H1 (cell line): ENCODE measurements around the gene RAB3C. TPM values are rescaled to one million over a fixed set of nuclear protein-coding genes. Genes with fewer than 3 reads are reported as not detected.

Experiments used
- CTCF ChIA-PET: fragments of 300-600 bp; sonication (Branson Sonifier 250); formaldehyde crosslinking; loops from one replicate; lab custom pipeline; 2021; ENCODE audit not compliant: partially characterized antibody; lab: Charles Lee
- POLR2A ChIA-PET: fragments of 300-600 bp; sonication (Branson Sonifier 250); formaldehyde crosslinking; loops from one replicate; lab custom pipeline; 2021; ENCODE audit warnings: inconsistent platforms; ENCODE audit not compliant: partially characterized antibody; lab: Charles Lee
- DNase-seq, 2 experiments: peaks; one replicate each; pipeline versions ENCODE4 v3.0.0 to v3.0.0-alpha.2; 2010 to 2022; ENCODE audit warnings: low spot score in 2 of 2, low read depth in 1 of 2, mixed read lengths in 1 of 2
- FAIRE-seq: peaks from 2 replicates; lab custom pipeline; 2011; peaks lifted over from hg19 to GRCh38; lab: Jason Lieb, UNC
- H2AFZ ChIP-seq: 2 replicates; pipeline ENCODE4 v1.8.1; 2012; ENCODE audit warnings: low read length, inconsistent platforms
- H2AK5ac ChIP-seq: 2 replicates; pipeline ENCODE4 v1.6.1; 2013; ENCODE audit warnings: low read depth, low read length
- H2BK120ac ChIP-seq: replicated peaks from 2 replicates; pipeline ENCODE3; 2013; ENCODE audit warnings: low read depth, low read length, inconsistent platforms
- H2BK12ac ChIP-seq: 2 replicates; pipeline ENCODE4 v1.6.1; 2013; ENCODE audit warnings: low read depth, low read length
- H2BK15ac ChIP-seq: 2 replicates; pipeline ENCODE4 v1.6.1; 2013; ENCODE audit warnings: low read length
- H2BK20ac ChIP-seq: 2 replicates; pipeline ENCODE4 v1.6.1; 2013; ENCODE audit warnings: low read length
- H2BK5ac ChIP-seq: 2 replicates; pipeline ENCODE4 v1.6.1; 2013; ENCODE audit warnings: low read depth, low read length
- H3K14ac ChIP-seq: 2 replicates; pipeline ENCODE4 v1.6.1; 2013; ENCODE audit warnings: inconsistent platforms; ENCODE audit not compliant: insufficient read length
- H3K18ac ChIP-seq: 2 replicates; pipeline ENCODE4 v1.6.1; 2013; ENCODE audit warnings: low read length; ENCODE audit errors: extremely low read depth
- H3K23ac ChIP-seq: 2 replicates; pipeline ENCODE4 v1.6.1; 2013; ENCODE audit warnings: inconsistent platforms; ENCODE audit not compliant: insufficient read length
- H3K23me2 ChIP-seq: 2 replicates; pipeline ENCODE4 v1.6.1; 2013; ENCODE audit warnings: low read depth, low read length
- H3K27ac ChIP-seq: 2 replicates; pipeline ENCODE4 v1.6.1; 2011; ENCODE audit warnings: low read depth, low read length, inconsistent platforms
- H3K27me3 ChIP-seq, 4 experiments: replicated peaks in 1 of 4; 1 replicate in 1 of 4; 2 replicates in 3 of 4; pipeline versions ENCODE4 v1.6.1 to v1.8.1; 2011 to 2013; ENCODE audit warnings: low read length in 3 of 4, mild to moderate bottlenecking in 3 of 4, inconsistent platforms in 2 of 4, mixed read lengths in 2 of 4, moderate library complexity in 1 of 4; ENCODE audit not compliant: control insufficient read depth in 3 of 4, insufficient read depth in 3 of 4; ENCODE audit errors: extremely low read depth in 1 of 4
- H3K36me3 ChIP-seq, 4 experiments: 2 replicates each; pipeline versions ENCODE4 v1.6.1 to v1.8.1; 2011 to 2013; ENCODE audit warnings: mild to moderate bottlenecking in 4 of 4, low read length in 3 of 4, moderate library complexity in 2 of 4, control low read depth in 1 of 4, inconsistent platforms in 1 of 4; ENCODE audit not compliant: insufficient read depth in 4 of 4, control insufficient read depth in 2 of 4
- H3K4ac ChIP-seq: replicated peaks from 2 replicates; pipeline ENCODE3; 2013; ENCODE audit warnings: low read length, low read depth, mixed read lengths, inconsistent platforms; ENCODE audit not compliant: insufficient read length
- H3K4me1 ChIP-seq, 4 experiments: replicated peaks in 1 of 4; 1 replicate in 1 of 4; 2 replicates in 3 of 4; pipeline versions ENCODE4 v1.6.1 to v1.8.1; 2011 to 2013; ENCODE audit warnings: low read length in 3 of 4, inconsistent platforms in 2 of 4, mixed read lengths in 1 of 4; ENCODE audit not compliant: insufficient read depth in 4 of 4, control insufficient read depth in 3 of 4
- H3K4me2 ChIP-seq, 2 experiments: 2 replicates each; pipeline versions ENCODE4 v1.6.1 to v1.8.1; 2011 to 2013; ENCODE audit warnings: low read depth in 2 of 2, low read length in 2 of 2, control low read depth in 1 of 2, inconsistent platforms in 1 of 2, mild to moderate bottlenecking in 1 of 2; ENCODE audit not compliant: insufficient read depth in 1 of 2
- H3K4me3 ChIP-seq, 4 experiments: fragments of 200-600, 300-600 bp in 1 of 4; sonication (generic), shearing (Covaris generic), sonication (Bioruptor Twin) in 1 of 4; 2 replicates each; pipeline versions ENCODE4 v1.5.1 to v1.8.1; 2011 to 2016; ENCODE audit warnings: low read length in 4 of 4, low read depth in 3 of 4, control low read depth in 2 of 4, inconsistent platforms in 2 of 4, mild to moderate bottlenecking in 2 of 4, mixed read lengths in 1 of 4, moderate library complexity in 1 of 4; ENCODE audit not compliant: insufficient read depth in 2 of 4; ENCODE audit errors: extremely low read depth in 1 of 4
- H3K56ac ChIP-seq: replicated peaks from 2 replicates; pipeline ENCODE3; 2013; ENCODE audit warnings: low read depth, mild to moderate bottlenecking, mixed read lengths, low read length, inconsistent platforms; ENCODE audit not compliant: insufficient read length
- H3K79me1 ChIP-seq: 2 replicates; pipeline ENCODE4 v1.6.1; 2013; ENCODE audit warnings: low read depth, low read length, control low read depth
- H3K79me2 ChIP-seq, 2 experiments: 2 replicates each; pipeline versions ENCODE4 v1.6.1 to v1.8.1; 2012 to 2013; ENCODE audit warnings: low read length in 2 of 2, mild to moderate bottlenecking in 2 of 2, inconsistent platforms in 1 of 2; ENCODE audit not compliant: insufficient read depth in 2 of 2, control insufficient read depth in 1 of 2
- H3K9ac ChIP-seq, 4 experiments: replicated peaks in 1 of 4; 1 replicate in 1 of 4; 2 replicates in 3 of 4; pipeline versions ENCODE4 v1.6.1 to v1.8.1; 2011 to 2013; ENCODE audit warnings: low read depth in 3 of 4, low read length in 3 of 4, control low read depth in 2 of 4, mild to moderate bottlenecking in 2 of 4, moderate library complexity in 2 of 4, inconsistent platforms in 1 of 4; ENCODE audit errors: extremely low read depth in 1 of 4
- H3K9me3 ChIP-seq, 2 experiments: 2 replicates each; pipeline versions ENCODE4 v1.6.1 to v1.8.1; 2012 to 2013; ENCODE audit warnings: mild to moderate bottlenecking in 2 of 2, moderate library complexity in 2 of 2, control low read depth in 1 of 2, inconsistent platforms in 1 of 2, low read depth in 1 of 2, low read length in 1 of 2, mixed read lengths in 1 of 2; ENCODE audit not compliant: insufficient read depth in 2 of 2
- H4K20me1 ChIP-seq, 2 experiments: replicated peaks in 1 of 2; 2 replicates each; pipeline versions ENCODE3 to v1.8.1; 2011 to 2013; ENCODE audit warnings: inconsistent platforms in 2 of 2, low read length in 2 of 2, mild to moderate bottlenecking in 1 of 2; ENCODE audit not compliant: insufficient read depth in 2 of 2, control insufficient read depth in 1 of 2
- H4K5ac ChIP-seq: 2 replicates; pipeline ENCODE4 v1.6.1; 2013; ENCODE audit warnings: low read length, low read depth, mixed read lengths, inconsistent platforms; ENCODE audit not compliant: insufficient read length
- H4K8ac ChIP-seq: 2 replicates; pipeline ENCODE4 v1.8.0; 2013; ENCODE audit warnings: mild to moderate bottlenecking, moderate library complexity, low read length, inconsistent platforms; ENCODE audit not compliant: insufficient read depth; ENCODE audit errors: extremely low read depth
- H4K91ac ChIP-seq: replicated peaks from 2 replicates; pipeline ENCODE3; 2013; ENCODE audit warnings: low read length, mixed read lengths, inconsistent platforms; ENCODE audit not compliant: insufficient read length
- MAX ChIP-seq: IDR thresholded peaks from 2 replicates; pipeline ENCODE4 v1.6.1; 2012; ENCODE audit warnings: inconsistent platforms
- SIX5 ChIP-seq: IDR thresholded peaks from 2 replicates; pipeline ENCODE4 v1.6.1; 2011; ENCODE audit warnings: mild to moderate bottlenecking, low read depth, low read length
- TCF12 ChIP-seq: IDR thresholded peaks from 2 replicates; pipeline ENCODE4 v1.6.1; 2011; ENCODE audit warnings: low read depth, mild to moderate bottlenecking, low read length
- WGBS, 2 experiments: shearing (Covaris generic) in 1 of 2; methylation state at CpG; one replicate each; pipeline versions ENCODE4 v1.1.6 to v1.1.7; 2013 to 2015; ENCODE audit warnings: low lambda C conversion rate in 2 of 2, mixed read lengths in 2 of 2, inconsistent platforms in 1 of 2, low coverage in 1 of 2, missing lambda C conversion rate in 1 of 2; ENCODE audit not compliant: insufficient replicate concordance in 2 of 2, insufficient coverage in 1 of 2, insufficient read length in 1 of 2; ENCODE audit errors: extremely low coverage in 1 of 2, missing lambda C conversion rate in 1 of 2; 5-methylcytosine and 5-hydroxymethylcytosine counted together
- polyA plus RNA-seq, 7 experiments: library from polyadenylated mRNA; depleted of rRNA in 3 of 7; stranded (reverse) in 5 of 7; unstranded in 2 of 7; fragments of >200 nt in 5 of 7; fragments of 200-250 nt in 2 of 7; gene quantifications; 1 replicate in 5 of 7; 2 replicates in 1 of 7; 4 replicates in 1 of 7; pipeline versions ENCODE4 v1.2.1 to v1.2.3, GENCODE V29; 2011 to 2013; ENCODE audit warnings: missing spikeins in 2 of 7, mixed read lengths in 2 of 7
- total RNA-seq: library from RNA; stranded (reverse); fragmentation: NEBNext Ultra II Directional; extraction: Animal tissue kit (Norgen Biotek cat#: 25700); gene quantifications from 2 replicates; pipeline ENCODE4 v1.2.1, GENCODE V29; 2021

RAB3C gene
- total and polyA plus RNA-seq, 2 of the 8 experiments (the other 6 are each of a cell fraction or from before 2014, with no cell fraction given), result 14.7 to 18.3 TPM

- 97% methylated on average over 3 of the region's 3 CpGs; no CpG with 5 or more reads in 1 of the 2 experiments for WGBS, 2 experiments
- no peaks in the 10 kb centered on the region for H3K36me3 ChIP-seq
- no peak overlapping the region for H3K4ac ChIP-seq
Measured at GRCh38 chr5:58778888-58779287, 196.0 kb downstream of the RAB3C start.

More at GRCh38 chr5:58778888-58779287, 196.0 kb downstream of the RAB3C start:
- Histone ChIP-seq H3K9me3 (no peaks in the 10 kb centered on the region), H2BK5ac (no peak overlapping the region), H4K91ac (no peak overlapping the region), H3K4me2 (no peak overlapping the region), H3K4me3 (no peak overlapping the region), H3K27ac (no peak overlapping the region), H3K23me2 (no peaks in the 10 kb centered on the region), H3K4me1 (no peaks in the 10 kb centered on the region), H3K27me3 (no peaks in the 10 kb centered on the region), H3K56ac (no peak overlapping the region), H3K14ac (no peak overlapping the region), H2BK12ac (no peak overlapping the region), H3K9ac (no peak overlapping the region), H2BK15ac (no peak overlapping the region), H3K18ac (no peak overlapping the region), H4K8ac (no peak overlapping the region), H3K79me1 (no peaks in the 10 kb centered on the region), H2AK5ac (no peak overlapping the region), H2BK120ac (no peak overlapping the region), H3K23ac (no peak overlapping the region), H2BK20ac (no peak overlapping the region), H4K5ac (no peak overlapping the region), H2AFZ (no peak overlapping the region), H3K79me2 (no peaks in the 10 kb centered on the region), H4K20me1 (no peaks in the 10 kb centered on the region)
- ChIA-PET CTCF (interaction anchor here (0.6 to 0.9 kb wide), 3 partner anchors 13 to 567 kb away, joined by 3 read pairs; no protein-coding TSS in a partner anchor), POLR2A (no interaction called here)
- FAIRE-seq, result no peak
- TF ChIP-seq SIX5 (no peak), MAX (no peak), TCF12 (no peak)
- no peak for DNase-seq
